HCT116 (cell line): ENCODE measurements around the gene ZNF282. TPM values are rescaled to one million over a fixed set of nuclear protein-coding genes. Genes with fewer than 3 reads are reported as not detected.

Experiments
- ATAC-seq: fragments of 200-7000 bp; cut with Tn5 transposase; 2 replicates; pipeline ENCODE4 v1.9.1; 2020; ENCODE audit warnings: mild to moderate bottlenecking, moderate library complexity
- BruUV-seq: library from RNA; stranded (reverse); fragments of 400-500 nt; replicated peaks from 2 replicates; lab custom pipeline; 2021; lab: Mats Ljungman, UMichigan
- CTCF ChIA-PET: fragments of 300-600 bp; sonication (Branson Sonifier 250); formaldehyde crosslinking; loops from one replicate; lab custom pipeline; 2021; ENCODE audit warnings: antibody characterized with exemption; lab: Charles Lee
- POLR2A ChIA-PET: fragments of 300-600, 350-600 bp; sonication (Branson Sonifier 250); formaldehyde crosslinking; loops from one replicate; lab custom pipeline; 2021; ENCODE audit warnings: antibody characterized with exemption; lab: Charles Lee
- RAD21 ChIA-PET, 2 experiments: fragments of 300-600 bp; sonication (Branson Sonifier 250); formaldehyde crosslinking; loops; one replicate each; lab custom pipeline; 2023; ENCODE audit warnings: low total read pairs in 2 of 2; ENCODE audit not compliant: uncharacterized antibody in 2 of 2, unreplicated experiment in 2 of 2, low non-redundant PET in 1 of 2; lab: Charles Lee
- DNase-seq: peaks from one replicate; pipeline ENCODE4 v3.0.0-alpha.2; 2010; ENCODE audit warnings: low read depth, low spot score
- H2AFZ ChIP-seq: fragments of 200-600 bp; shearing (Covaris generic), sonication (generic); 2 replicates; pipeline ENCODE4 v1.6.1; 2017; ENCODE audit warnings: low read depth, mixed run types, mixed read lengths, antibody characterized with exemption, low read length; ENCODE audit not compliant: poor library complexity, severe bottlenecking
- H3K27ac ChIP-seq: 2 replicates; pipeline ENCODE4 v1.5.1; 2012; ENCODE audit warnings: low read depth, low read length
- H3K27me3 ChIP-seq: fragments of 200-600 bp; sonication (generic); 2 replicates; pipeline ENCODE4 v1.6.1; 2016; ENCODE audit warnings: mixed run types, low read length, mixed read lengths; ENCODE audit not compliant: insufficient read depth
- H3K36me3 ChIP-seq, 2 experiments: fragments of 200-500 bp in 1 of 2; fragments of 200-600 bp in 1 of 2; sonication (Bioruptor generic) in 1 of 2; sonication (generic) in 1 of 2; 2 replicates each; pipeline versions ENCODE4 v1.5.1 to v1.6.1; 2014 to 2016; ENCODE audit warnings: low read length in 2 of 2, inconsistent platforms in 1 of 2, mixed read lengths in 1 of 2, mixed run types in 1 of 2; ENCODE audit not compliant: insufficient read depth in 2 of 2, control insufficient read depth in 1 of 2
- H3K4me1 ChIP-seq, 2 experiments: fragments of 200-600 bp in 1 of 2; sonication (generic) in 1 of 2; 2 replicates each; pipeline versions ENCODE4 v1.5.1 to v1.6.1; 2012 to 2017; ENCODE audit warnings: low read length in 2 of 2, inconsistent platforms in 1 of 2, mild to moderate bottlenecking in 1 of 2, mixed read lengths in 1 of 2, mixed run types in 1 of 2, moderate library complexity in 1 of 2; ENCODE audit not compliant: insufficient read depth in 2 of 2, control insufficient read depth in 1 of 2
- H3K4me2 ChIP-seq: fragments of 200-600 bp; sonication (generic); 2 replicates; pipeline ENCODE4 v1.6.1; 2017; ENCODE audit warnings: mixed run types, low read length, mixed read lengths
- H3K4me3 ChIP-seq, 2 experiments: fragments of 200-600 bp in 1 of 2; sonication (generic) in 1 of 2; replicated peaks in 1 of 2; 2 replicates each; pipeline ENCODE4 v1.5.1; 2011 to 2016; ENCODE audit warnings: low read length in 2 of 2, control low read depth in 1 of 2, low read depth in 1 of 2, mild to moderate bottlenecking in 1 of 2, mixed read lengths in 1 of 2, mixed run types in 1 of 2
- H3K79me2 ChIP-seq: fragments of 200-600 bp; sonication (generic); 2 replicates; pipeline ENCODE4 v1.6.1; 2017; ENCODE audit warnings: mild to moderate bottlenecking, mixed run types, low read length, moderate library complexity, mixed read lengths; ENCODE audit not compliant: insufficient read depth
- H3K9ac ChIP-seq: fragments of 200-600 bp; sonication (generic); 2 replicates; pipeline ENCODE4 v1.6.1; 2016; ENCODE audit warnings: low read length, mixed read lengths
- H3K9me2 ChIP-seq: fragments of 200-600 bp; sonication (generic), shearing (Covaris generic); 2 replicates; pipeline ENCODE4 v1.6.1; 2017; ENCODE audit warnings: mixed run types, mild to moderate bottlenecking, moderate library complexity; ENCODE audit not compliant: insufficient read depth
- H3K9me3 ChIP-seq, 2 experiments: fragments of 200-500 bp in 1 of 2; fragments of 200-600 bp in 1 of 2; sonication (Bioruptor generic) in 1 of 2; sonication (generic) in 1 of 2; 2 replicates each; pipeline ENCODE4 v1.6.1; 2014 to 2017; ENCODE audit warnings: low read length in 2 of 2, mixed read lengths in 2 of 2, inconsistent platforms in 1 of 2, low read depth in 1 of 2, mild to moderate bottlenecking in 1 of 2, mixed run types in 1 of 2, moderate library complexity in 1 of 2; ENCODE audit not compliant: control insufficient read depth in 1 of 2, insufficient read depth in 1 of 2
- H4K20me1 ChIP-seq: fragments of 200-600 bp; sonication (generic), shearing (Covaris generic); 2 replicates; pipeline ENCODE4 v1.6.1; 2017; ENCODE audit warnings: mixed run types, mild to moderate bottlenecking, moderate library complexity; ENCODE audit not compliant: insufficient read depth
- ATF3 ChIP-seq: IDR thresholded peaks from 2 replicates; pipeline ENCODE4 v1.6.1; 2012
- CTCF ChIP-seq, 3 experiments: fragments of 200-600 bp in 1 of 3; sonication (generic) in 1 of 3; IDR thresholded peaks in 2 of 3; conservative IDR thresholded peaks in 1 of 3; 2 replicates each; pipeline ENCODE4 v1.5.1; 2012 to 2017; ENCODE audit warnings: low read depth in 2 of 3, low read length in 2 of 3, antibody characterized with exemption in 1 of 3, borderline replicate concordance in 1 of 3, control low read depth in 1 of 3, mild to moderate bottlenecking in 1 of 3, mixed read lengths in 1 of 3, mixed run types in 1 of 3, moderate library complexity in 1 of 3; ENCODE audit not compliant: insufficient read depth in 1 of 3
- FOSL1 ChIP-seq: IDR thresholded peaks from 2 replicates; pipeline ENCODE4 v1.6.1; 2012; ENCODE audit warnings: low read depth
- JUND ChIP-seq: IDR thresholded peaks from 2 replicates; pipeline ENCODE4 v1.6.1; 2012
- POLR2AphosphoS5 ChIP-seq: IDR thresholded peaks from 2 replicates; pipeline ENCODE4 v1.6.1; 2011; ENCODE audit warnings: mild to moderate bottlenecking, low read depth, low read length, moderate library complexity
- REST ChIP-seq: IDR thresholded peaks from 2 replicates; pipeline ENCODE4 v1.6.1; 2012; ENCODE audit warnings: low read depth
- SIN3A ChIP-seq: IDR thresholded peaks from 2 replicates; pipeline ENCODE4 v1.6.1; 2012; ENCODE audit warnings: low read depth
- SP1 ChIP-seq: IDR thresholded peaks from 2 replicates; pipeline ENCODE4 v1.6.1; 2012; ENCODE audit warnings: low read depth
- intact Hi-C: fragments of 100-400 bp; cut with micrococcal nuclease; formaldehyde crosslinking; loops from 2 replicates; pipeline ENCODE4 v1.10.0; 2022
- total RNA-seq: library from RNA; stranded (reverse); gene quantifications from one replicate; pipeline ENCODE4 v1.2.1, GENCODE V29; 2021; ENCODE audit not compliant: unreplicated experiment

The ZNF282 gene
- total RNA-seq, 1 experiment from 2014 or later, result 30.4 TPM

GRCh38 chr7:149266451-149266850 lies 71.1 kb downstream of the ZNF282 start:
- H3K9me2 ChIP-seq, result no peaks in the 10 kb centered on the region
- no peaks in the 10 kb centered on the region for H3K27me3 ChIP-seq
- no peak overlapping the region for H3K9ac ChIP-seq
- H3K4me1 ChIP-seq, result peaks cover 0 to 15% of the 10 kb centered on the region in 2 experiments; a peak in 3 of 4 replicates
- H4K20me1 ChIP-seq, result no peaks in the 10 kb centered on the region
- H3K27ac ChIP-seq, result no peak overlapping the region
- ATAC-seq (no peak), DNase-seq (no peak)
- ChIA-PET POLR2A (no interaction called here), RAD21 (no interaction called here), CTCF (no interaction called here)
- no peak overlapping the region for H2AFZ ChIP-seq
- no peaks in the 10 kb centered on the region for H3K9me3 ChIP-seq
- intact Hi-C loops, result no loop called here
- H3K4me3 ChIP-seq, result no peak overlapping the region
- no peak for TF ChIP-seq POLR2AphosphoS5
- no peak for TF ChIP-seq REST
- TF ChIP-seq SIN3A, result no peak
- no peak for TF ChIP-seq CTCF (IDR thresholded peaks at IDR 0.05 in 2 of 3, conservative IDR thresholded peaks at IDR 0.05 in 1 of 3; ENCODE audit: borderline replicate concordance in 1 of 3, insufficient read depth in 1 of 3, low read depth in 2 of 3, low read length in 2 of 3)
- no peak for TF ChIP-seq SP1
- TF ChIP-seq FOSL1, result no peak
- no peak for TF ChIP-seq JUND
- TF ChIP-seq ATF3, result no peak
- 0 out of 4 replicates have a peak, but pooled peaks cover 0 to 6% of the 10 kb centered on the region in 2 experiments for H3K36me3 ChIP-seq
- no TSS peak for BruUV-seq
- H3K4me2 ChIP-seq, result no peak overlapping the region
- H3K79me2 ChIP-seq, result no peaks in the 10 kb centered on the region; the same call in none of the 2 replicates
